ENCODE data around the gene MAPK14. TPM values are rescaled to one million over a fixed set of nuclear protein-coding genes. Genes with fewer than 3 reads are reported as not detected.

The MAPK14 gene
- polyA plus RNA-seq, 2 of the 4 experiments (the other 2 are of a cell fraction): 19.4 to 36.7 TPM

DNA sequence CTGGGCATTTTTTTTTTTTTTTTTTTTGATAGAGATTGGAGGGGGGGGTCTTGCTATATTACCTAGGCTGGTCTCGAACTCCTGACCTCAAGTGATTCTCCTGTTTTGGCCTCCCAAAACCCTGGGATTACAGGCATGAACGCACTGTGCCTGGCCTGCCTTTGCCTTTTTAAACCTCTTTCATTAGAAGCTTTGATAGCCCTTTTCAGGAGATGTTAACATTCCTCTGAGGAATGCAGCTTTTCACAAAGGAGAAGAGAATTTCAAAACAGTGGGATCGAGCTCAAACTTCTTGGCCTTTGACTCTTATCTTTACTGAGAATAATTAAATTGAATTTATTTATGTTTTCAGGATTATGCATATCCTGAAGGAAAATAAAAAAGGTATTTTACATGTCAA is 34.5 kb upstream of the MAPK14 start (continued):
- TF ChIP-seq, protein P1, sequence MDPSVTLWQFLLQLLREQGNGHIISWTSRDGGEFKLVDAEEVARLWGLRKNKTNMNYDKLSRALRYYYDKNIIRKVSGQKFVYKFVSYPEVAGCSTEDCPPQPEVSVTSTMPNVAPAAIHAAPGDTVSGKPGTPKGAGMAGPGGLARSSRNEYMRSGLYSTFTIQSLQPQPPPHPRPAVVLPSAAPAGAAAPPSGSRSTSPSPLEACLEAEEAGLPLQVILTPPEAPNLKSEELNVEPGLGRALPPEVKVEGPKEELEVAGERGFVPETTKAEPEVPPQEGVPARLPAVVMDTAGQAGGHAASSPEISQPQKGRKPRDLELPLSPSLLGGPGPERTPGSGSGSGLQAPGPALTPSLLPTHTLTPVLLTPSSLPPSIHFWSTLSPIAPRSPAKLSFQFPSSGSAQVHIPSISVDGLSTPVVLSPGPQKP (IDR thresholded peaks at IDR 0.05; ENCODE audit: low read depth, low read length): no peak
- TF ChIP-seq FOXS1 (CRISPR knock-in tag; IDR thresholded peaks at IDR 0.05) (no peak), RFX5 (IDR thresholded peaks at IDR 0.05) (no peak), POLR2A (IDR thresholded peaks at IDR 0.05; ENCODE audit: low read length) (no peak), CHD4 (IDR thresholded peaks at IDR 0.05; ENCODE audit: borderline replicate concordance) (no peak), JUNB (IDR thresholded peaks at IDR 0.05) (no peak)

DNA sequence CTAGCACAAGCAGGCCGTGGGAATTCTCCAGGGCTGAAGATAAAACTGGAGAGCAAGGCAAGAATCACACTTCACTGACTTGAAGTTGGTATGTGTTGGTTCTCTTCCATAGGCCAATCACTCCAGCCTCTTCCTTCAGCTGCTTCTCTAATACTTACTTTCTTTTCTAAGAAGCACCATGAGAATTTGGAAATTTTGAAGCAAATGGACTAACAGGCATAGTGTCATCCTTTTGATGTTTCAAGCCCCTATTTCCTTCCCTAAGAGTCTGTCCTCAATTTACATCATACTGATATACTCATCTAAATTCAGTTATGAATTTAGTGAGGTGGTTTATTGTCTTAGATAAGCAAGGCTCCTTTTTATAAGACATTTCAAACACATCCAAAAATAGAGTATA is 27.2 kb upstream of the MAPK14 start:
- ATAC-seq: no peak
- Histone ChIP-seq H3K27ac (no peak overlapping the region), H3K9me3 (no peaks in the 10 kb centered on the region), H3K4me2 (no peak overlapping the region), H3K4me3 (no peak overlapping the region), H3K4me1 (no peaks in the 10 kb centered on the region)
- TF ChIP-seq, protein P2, sequence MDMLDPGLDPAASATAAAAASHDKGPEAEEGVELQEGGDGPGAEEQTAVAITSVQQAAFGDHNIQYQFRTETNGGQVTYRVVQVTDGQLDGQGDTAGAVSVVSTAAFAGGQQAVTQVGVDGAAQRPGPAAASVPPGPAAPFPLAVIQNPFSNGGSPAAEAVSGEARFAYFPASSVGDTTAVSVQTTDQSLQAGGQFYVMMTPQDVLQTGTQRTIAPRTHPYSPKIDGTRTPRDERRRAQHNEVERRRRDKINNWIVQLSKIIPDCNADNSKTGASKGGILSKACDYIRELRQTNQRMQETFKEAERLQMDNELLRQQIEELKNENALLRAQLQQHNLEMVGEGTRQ (IDR thresholded peaks at IDR 0.05): no peak
- TF ChIP-seq TP53 (CRISPR knock-in tag; IDR thresholded peaks at IDR 0.05) (no peak), FOSL2 (IDR thresholded peaks at IDR 0.05) (no peak), FOSL2 (CRISPR knock-in tag; IDR thresholded peaks at IDR 0.05) (no peak), NPAS2 (CRISPR knock-in tag; IDR thresholded peaks at IDR 0.05; ENCODE audit: borderline replicate concordance) (no peak)
- TF ChIP-seq, protein P3, sequence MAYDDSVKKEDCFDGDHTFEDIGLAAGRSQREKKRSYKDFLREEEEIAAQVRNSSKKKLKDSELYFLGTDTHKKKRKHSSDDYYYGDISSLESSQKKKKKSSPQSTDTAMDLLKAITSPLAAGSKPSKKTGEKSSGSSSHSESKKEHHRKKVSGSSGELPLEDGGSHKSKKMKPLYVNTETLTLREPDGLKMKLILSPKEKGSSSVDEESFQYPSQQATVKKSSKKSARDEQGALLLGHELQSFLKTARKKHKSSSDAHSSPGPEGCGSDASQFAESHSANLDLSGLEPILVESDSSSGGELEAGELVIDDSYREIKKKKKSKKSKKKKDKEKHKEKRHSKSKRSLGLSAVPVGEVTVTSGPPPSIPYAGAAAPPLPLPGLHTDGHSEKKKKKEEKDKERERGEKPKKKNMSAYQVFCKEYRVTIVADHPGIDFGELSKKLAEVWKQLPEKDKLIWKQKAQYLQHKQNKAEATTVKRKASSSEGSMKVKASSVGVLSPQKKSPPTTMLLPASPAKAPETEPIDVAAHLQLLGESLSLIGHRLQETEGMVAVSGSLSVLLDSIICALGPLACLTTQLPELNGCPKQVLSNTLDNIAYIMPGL (CRISPR knock-in tag; IDR thresholded peaks at IDR 0.05; ENCODE audit: borderline replicate concordance): no peak
- TF ChIP-seq, protein P4, sequence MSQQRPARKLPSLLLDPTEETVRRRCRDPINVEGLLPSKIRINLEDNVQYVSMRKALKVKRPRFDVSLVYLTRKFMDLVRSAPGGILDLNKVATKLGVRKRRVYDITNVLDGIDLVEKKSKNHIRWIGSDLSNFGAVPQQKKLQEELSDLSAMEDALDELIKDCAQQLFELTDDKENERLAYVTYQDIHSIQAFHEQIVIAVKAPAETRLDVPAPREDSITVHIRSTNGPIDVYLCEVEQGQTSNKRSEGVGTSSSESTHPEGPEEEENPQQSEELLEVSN (IDR thresholded peaks at IDR 0.05; ENCODE audit: borderline replicate concordance, low read depth): no peak
- FAIRE-seq: no peak
- 5% methylated on average over 1 of the region's 1 CpG for WGBS (ENCODE audit: missing lambda C conversion rate)
- CTCF ChIA-PET: interaction anchor here (0.5 to 1.6 kb wide), 2 partner anchors 22 to 123 kb away, joined by 3 to 4 read pairs; no protein-coding TSS in a partner anchor
- POLR2A ChIA-PET: no interaction called here
- DNase-seq (ENCODE audit: low read depth in 1 of 2, low spot score in 1 of 2): no peak

DNA sequence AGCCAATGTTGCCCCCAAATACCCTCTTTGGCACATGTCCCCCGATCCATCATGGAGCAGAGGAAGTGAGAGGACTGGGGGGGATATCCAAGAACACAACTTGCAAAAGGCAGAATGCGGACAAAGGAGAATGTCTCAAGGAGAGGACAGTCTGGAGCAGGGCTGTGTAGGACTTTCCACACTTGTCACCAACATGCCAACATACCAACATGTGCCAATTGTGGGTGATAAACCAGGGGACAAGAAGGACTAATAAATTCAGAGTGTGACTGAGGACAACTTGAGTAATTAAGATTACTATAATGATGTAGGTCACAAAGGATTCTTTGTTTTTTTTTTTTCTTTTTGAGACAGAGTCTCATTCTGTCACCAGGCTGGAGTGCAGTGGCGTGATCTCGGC is 11.9 kb upstream of the MAPK14 start:
- Histone ChIP-seq H3K4me2 (no peak overlapping the region), H3K4me3 (no peak overlapping the region), H3K27ac (no peak overlapping the region), H3K4me1 (no peaks in the 10 kb centered on the region), H3K9me3 (no peaks in the 10 kb centered on the region)
- TF ChIP-seq JUNB (IDR thresholded peaks at IDR 0.05) (no peak), FOSB (CRISPR knock-in tag; IDR thresholded peaks at IDR 0.05) (no peak), MAZ (IDR thresholded peaks at IDR 0.05; ENCODE audit: borderline replicate concordance, low read depth, low read length) (no peak), CBX2 (IDR thresholded peaks at IDR 0.05; ENCODE audit: borderline replicate concordance, low read depth) (no peak), SMC3 (IDR thresholded peaks at IDR 0.05) (no peak), KDM1A (IDR thresholded peaks at IDR 0.05; ENCODE audit: low read depth) (no peak), ZC3H11A (IDR thresholded peaks at IDR 0.05) (no peak), ZNF302 (CRISPR knock-in tag; IDR thresholded peaks at IDR 0.05) (no peak), NFE2L2 (conservative IDR thresholded peaks at IDR 0.05; ENCODE audit: low read length) (no peak)
- TF ChIP-seq, protein P5, sequence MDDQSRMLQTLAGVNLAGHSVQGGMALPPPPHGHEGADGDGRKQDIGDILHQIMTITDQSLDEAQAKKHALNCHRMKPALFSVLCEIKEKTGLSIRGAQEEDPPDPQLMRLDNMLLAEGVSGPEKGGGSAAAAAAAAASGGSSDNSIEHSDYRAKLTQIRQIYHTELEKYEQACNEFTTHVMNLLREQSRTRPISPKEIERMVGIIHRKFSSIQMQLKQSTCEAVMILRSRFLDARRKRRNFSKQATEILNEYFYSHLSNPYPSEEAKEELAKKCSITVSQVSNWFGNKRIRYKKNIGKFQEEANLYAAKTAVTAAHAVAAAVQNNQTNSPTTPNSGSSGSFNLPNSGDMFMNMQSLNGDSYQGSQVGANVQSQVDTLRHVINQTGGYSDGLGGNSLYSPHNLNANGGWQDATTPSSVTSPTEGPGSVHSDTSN (IDR thresholded peaks at IDR 0.05): no peak
- ChIA-PET POLR2A (no interaction called here), CTCF (no interaction called here)
- 87% methylated on average over 4 of the region's 4 CpGs for WGBS (ENCODE audit: missing lambda C conversion rate)
- ATAC-seq (no peak), DNase-seq (ENCODE audit: low read depth in 1 of 2, low spot score in 1 of 2) (no peak), FAIRE-seq (no peak)
